ENCODE data around the gene PRPF19. TPM values are rescaled to one million over a fixed set of nuclear protein-coding genes. Genes with fewer than 3 reads are reported as not detected.

Gene PRPF19
- total and polyA plus RNA-seq, 2 of the 8 experiments (the other 6 are each of a cell fraction or from before 2014, with no cell fraction given): 107 to 141 TPM

GRCh38 chr11:60937144-60937527 lies 30.8 kb upstream of the PRPF19 start:
- Histone ChIP-seq H3K79me1 (ENCODE audit: low read depth, low read length) (no peaks in the 10 kb centered on the region), H3K4me3 (ENCODE audit: extremely low read depth in 1 of 4, insufficient read depth in 2 of 4, low read depth in 3 of 4, low read length in 4 of 4) (no peak overlapping the region), H3K56ac (replicated peaks; ENCODE audit: insufficient read length, low read depth, low read length) (no peak overlapping the region), H4K20me1 (replicated peaks in 1 of 2; ENCODE audit: control insufficient read depth in 1 of 2, insufficient read depth in 2 of 2, low read length in 2 of 2) (peaks cover 3 to 6% of the 10 kb centered on the region in 2 experiments), H3K9me3 (ENCODE audit: insufficient read depth in 2 of 2, low read depth in 1 of 2, low read length in 1 of 2) (no peaks in the 10 kb centered on the region), H3K9ac (replicated peaks in 1 of 4; ENCODE audit: extremely low read depth in 1 of 4, low read depth in 3 of 4, low read length in 3 of 4) (no peak overlapping the region), H3K4me2 (ENCODE audit: insufficient read depth in 1 of 2, low read depth in 2 of 2, low read length in 2 of 2) (no peak overlapping the region), H4K8ac (ENCODE audit: extremely low read depth, insufficient read depth, low read length) (no peak overlapping the region; the same call in 1 of the 2 replicates), H3K23ac (ENCODE audit: insufficient read length) (no peak overlapping the region), H2AFZ (ENCODE audit: low read length) (no peak overlapping the region), H3K4ac (replicated peaks; ENCODE audit: insufficient read length, low read depth, low read length) (no peak overlapping the region), H3K36me3 (ENCODE audit: control insufficient read depth in 2 of 4, insufficient read depth in 4 of 4, low read length in 3 of 4) (peaks cover 0 to 20% (median 6%) of the 10 kb centered on the region in 4 experiments; a peak in 6 of 8 replicates), H3K4me1 (replicated peaks in 1 of 4; ENCODE audit: control insufficient read depth in 3 of 4, insufficient read depth in 4 of 4, low read length in 3 of 4) (peaks cover 0 to 3% (median 1%) of the 10 kb centered on the region in 4 experiments; a peak in 4 of 7 replicates), H2BK20ac (ENCODE audit: low read length) (no peak overlapping the region), H3K14ac (ENCODE audit: insufficient read length) (no peak overlapping the region), H2BK12ac (ENCODE audit: low read depth, low read length) (no peak overlapping the region), H3K23me2 (ENCODE audit: low read depth, low read length) (no peaks in the 10 kb centered on the region), H3K18ac (ENCODE audit: extremely low read depth, low read length) (no peak overlapping the region), H3K27ac (ENCODE audit: low read depth, low read length) (no peak overlapping the region), H4K91ac (replicated peaks; ENCODE audit: insufficient read length, low read length) (no peak overlapping the region), H4K5ac (ENCODE audit: insufficient read length, low read depth, low read length) (no peak overlapping the region), H3K79me2 (ENCODE audit: control insufficient read depth in 1 of 2, insufficient read depth in 2 of 2, low read length in 2 of 2) (no peaks in the 10 kb centered on the region), H2BK15ac (ENCODE audit: low read length) (no peak overlapping the region), H2BK5ac (ENCODE audit: low read depth, low read length) (no peak overlapping the region), H2AK5ac (ENCODE audit: low read depth, low read length) (no peak overlapping the region), H2BK120ac (replicated peaks; ENCODE audit: low read depth, low read length) (no peak overlapping the region), H3K27me3 (replicated peaks in 1 of 4; ENCODE audit: control insufficient read depth in 3 of 4, extremely low read depth in 1 of 4, insufficient read depth in 3 of 4, low read length in 3 of 4) (no peaks in the 10 kb centered on the region)
- ChIA-PET CTCF (ENCODE audit: partially characterized antibody) (interaction anchor here (0.9 to 1.7 kb wide), 4 partner anchors 8 to 59 kb away, joined by 3 to 4 read pairs (median 4); no protein-coding TSS in a partner anchor), POLR2A (ENCODE audit: partially characterized antibody) (interaction anchor here (0.7 to 2.1 kb wide), 4 partner anchors 8 to 24 kb away, joined by 3 to 7 read pairs (median 3); no protein-coding TSS in a partner anchor)
- no peak for DNase-seq (ENCODE audit: low read depth in 1 of 2, low spot score in 2 of 2)
- TF ChIP-seq CEBPB (IDR thresholded peaks at IDR 0.05; ENCODE audit: low read depth, low read length) (no peak), RBBP5 (IDR thresholded peaks at IDR 0.05; ENCODE audit: borderline replicate concordance, low read depth, low read length) (no peak), GTF2F1 (IDR thresholded peaks at IDR 0.05; ENCODE audit: borderline replicate concordance, low read depth, low read length) (no peak), EZH2 (IDR thresholded peaks at IDR 0.05; ENCODE audit: low read depth, low read length, severe bottlenecking) (no peak), RAD21 (IDR thresholded peaks at IDR 0.05 in 1 of 2, conservative IDR thresholded peaks at IDR 0.05 in 1 of 2; ENCODE audit: low read depth in 2 of 2, low read length in 2 of 2) (no peak), SP4 (IDR thresholded peaks at IDR 0.05; ENCODE audit: low read length) (no peak), FOSL1 (IDR thresholded peaks at IDR 0.05; ENCODE audit: insufficient read depth, low read depth, low read length) (no peak), CTBP2 (IDR thresholded peaks at IDR 0.05; ENCODE audit: borderline replicate concordance, insufficient read depth, insufficient read length, low read length) (no peak), TAF1 (IDR thresholded peaks at IDR 0.05; ENCODE audit: low read depth, low read length) (no peak), HDAC6 (IDR thresholded peaks at IDR 0.05; ENCODE audit: low read depth, low read length) (no peak), SRF (IDR thresholded peaks at IDR 0.05; ENCODE audit: low read depth, low read length) (no peak), RFX5 (IDR thresholded peaks at IDR 0.05; ENCODE audit: borderline replicate concordance, low read depth, low read length) (no peak), ASH2L (IDR thresholded peaks at IDR 0.05; ENCODE audit: low read length) (no peak), SIX5 (IDR thresholded peaks at IDR 0.05; ENCODE audit: low read depth, low read length) (no peak), CBX8 (IDR thresholded peaks at IDR 0.05; ENCODE audit: borderline replicate concordance, low read depth, low read length) (no peak)
- WGBS, 2 experiments (ENCODE audit: extremely low coverage in 1 of 2, insufficient coverage in 1 of 2, insufficient read length in 1 of 2, insufficient replicate concordance in 2 of 2, low coverage in 1 of 2, low lambda C conversion rate in 2 of 2, missing lambda C conversion rate in 1 of 2): 86% methylated on average over 12 of the region's 12 CpGs; no CpG with 5 or more reads in 1 of the 2 experiments
- no peak for FAIRE-seq
